Hepatocyte (in vitro differentiated cells): Measurements from ENCODE around the gene GPRASP3. TPM values are rescaled to one million over a fixed set of nuclear protein-coding genes. Genes with fewer than 3 reads are reported as not detected.

ENCODE experiments used
- DNase-seq: peaks from one replicate; pipeline ENCODE4 v3.0.0-alpha.2; 2016; ENCODE audit warnings: low spot score
- H2AFZ ChIP-seq: fragments of 200-600 bp; sonication (generic); 2 replicates; pipeline ENCODE4 v1.6.0; 2016; ENCODE audit warnings: antibody characterized with exemption, mild to moderate bottlenecking
- H3K27ac ChIP-seq: fragments of 200-600 bp; sonication (generic); 2 replicates; pipeline ENCODE4 v1.5.1; 2016; ENCODE audit warnings: mild to moderate bottlenecking
- H3K27me3 ChIP-seq: fragments of 200-600 bp; sonication (generic); 2 replicates; pipeline ENCODE4 v1.6.1; 2016
- H3K36me3 ChIP-seq: fragments of 200-600 bp; sonication (generic); replicated peaks from 2 replicates; pipeline ENCODE4 v1.5.1; 2016; ENCODE audit warnings: low read depth; ENCODE audit not compliant: insufficient read depth
- H3K4me1 ChIP-seq: fragments of 200-600 bp; sonication (generic); 2 replicates; pipeline ENCODE4 v1.5.1; 2016; ENCODE audit warnings: mild to moderate bottlenecking, moderate library complexity; ENCODE audit not compliant: insufficient read depth
- H3K4me2 ChIP-seq: fragments of 200-600 bp; sonication (generic); 2 replicates; pipeline ENCODE4 v1.6.0; 2016
- H3K4me3 ChIP-seq: fragments of 200-600 bp; sonication (generic); 2 replicates; pipeline ENCODE4 v1.5.1; 2016; ENCODE audit warnings: mild to moderate bottlenecking
- H3K79me2 ChIP-seq: fragments of 200-600 bp; sonication (generic); 2 replicates; pipeline ENCODE4 v1.6.0; 2017; ENCODE audit warnings: mild to moderate bottlenecking
- H3K9me2 ChIP-seq: fragments of 200-600 bp; sonication (generic); replicated peaks from 2 replicates; pipeline ENCODE4 v1.6.0; 2017; ENCODE audit warnings: mild to moderate bottlenecking; ENCODE audit not compliant: insufficient read depth
- H3K9me3 ChIP-seq: fragments of 200-600 bp; sonication (generic); 2 replicates; pipeline ENCODE4 v1.5.1; 2016; ENCODE audit warnings: low read depth, mild to moderate bottlenecking
- H4K20me1 ChIP-seq: fragments of 200-600 bp; sonication (generic); 2 replicates; pipeline ENCODE4 v1.6.0; 2016; ENCODE audit warnings: mild to moderate bottlenecking; ENCODE audit not compliant: insufficient read depth, poor library complexity, severe bottlenecking
- CTCF ChIP-seq: fragments of 200-600 bp; sonication (generic); IDR thresholded peaks from 2 replicates; pipeline ENCODE4 v1.5.1; 2016; ENCODE audit warnings: antibody characterized with exemption, mild to moderate bottlenecking; ENCODE audit not compliant: poor library complexity
- EZH2 ChIP-seq: fragments of 200-600 bp; sonication (generic); IDR thresholded peaks from 2 replicates; pipeline ENCODE4 v1.6.1; 2016; ENCODE audit warnings: antibody characterized with exemption, mild to moderate bottlenecking, borderline replicate concordance
- EZH2phosphoT487 ChIP-seq: fragments of 200-600 bp; sonication (generic); IDR thresholded peaks from one replicate; pipeline ENCODE4 v1.6.1; 2018; ENCODE audit warnings: antibody characterized with exemption, mild to moderate bottlenecking, low read depth, moderate library complexity; ENCODE audit not compliant: unreplicated experiment, severe bottlenecking
- WGBS: methylation state at CpG from one replicate; pipeline ENCODE4 v1.1.6; 2016; ENCODE audit warnings: low lambda C conversion rate; ENCODE audit errors: missing lambda C conversion rate; 5-methylcytosine and 5-hydroxymethylcytosine counted together
- polyA plus RNA-seq: library from polyadenylated mRNA; unstranded; fragments of >200 nt; fragmentation: Nextera tagmentation; extraction: Ambion mirVana; gene quantifications from 2 replicates; pipeline ENCODE4 v1.2.1, GENCODE V29; 2016
- small RNA-seq: library from RNA; depleted of rRNA; stranded (forward); fragments of <200 nt; gene quantifications from one replicate; pipeline ENCODE3, GENCODE V24; 2014
- total RNA-seq: library from RNA; depleted of rRNA; stranded (reverse); fragments of >200 nt; gene quantifications from 2 replicates; pipeline ENCODE4 v1.2.3, GENCODE V29; 2014

GPRASP3 gene
- total and polyA plus RNA-seq, 2 experiments from 2014 or later, result 1.8 to 7.5 TPM

GRCh38 chrX:102767287-102767686 lies 46.7 kb downstream of the GPRASP3 start:
- no peak for DNase-seq
- Histone ChIP-seq H3K79me2 (peaks cover 12% of the 10 kb centered on the region), H2AFZ (no peak overlapping the region), H3K4me1 (no peaks in the 10 kb centered on the region), H3K9me2 (no peaks in the 10 kb centered on the region), H3K27me3 (no peaks in the 10 kb centered on the region), H3K4me3 (no peak overlapping the region), H3K36me3 (no peaks in the 10 kb centered on the region), H4K20me1 (no peaks in the 10 kb centered on the region), H3K27ac (no peak overlapping the region), H3K4me2 (no peak overlapping the region), H3K9me3 (no peaks in the 10 kb centered on the region)
- TF ChIP-seq EZH2phosphoT487, result no peak
- 63% methylated on average over 1 of the region's 1 CpG for WGBS

GRCh38 chrX:102768987-102769761 lies 48.6 kb downstream of the GPRASP3 start:
- H3K27me3 ChIP-seq, result no peaks in the 10 kb centered on the region
- peak overlapping the region; percentile 53 for H3K4me3 ChIP-seq
- H3K9me2 ChIP-seq, result no peaks in the 10 kb centered on the region
- H4K20me1 ChIP-seq, result no peaks in the 10 kb centered on the region
- peak overlapping the region; percentile 86 for H3K27ac ChIP-seq
- WGBS, result 38% methylated on average over 22 of the region's 22 CpGs
- H3K79me2 ChIP-seq, result peaks cover 12% of the 10 kb centered on the region
- H3K36me3 ChIP-seq, result no peaks in the 10 kb centered on the region
- H3K4me1 ChIP-seq, result no peaks in the 10 kb centered on the region
- no peaks in the 10 kb centered on the region for H3K9me3 ChIP-seq
- TF ChIP-seq EZH2phosphoT487, result no peak
- no peak for TF ChIP-seq EZH2
- no peak for TF ChIP-seq CTCF
- H2AFZ ChIP-seq, result peak overlapping the region; percentile 80
- DNase-seq, result peak; percentile 86
- peak overlapping the region; percentile 73 for H3K4me2 ChIP-seq

Small RNA genes within 50 kb of the gene (small RNA-seq; reads per million reads assigned to genes)
- gene RNU6-589P, result not detected

Other genes starting within 250 kb of the GPRASP3 start
- gene TCP11X2, start 248.9 kb upstream of the GPRASP3 start, total RNA-seq, result 0.13 and 0.72 TPM in 2 replicates
- gene TCP11X2, start 248.9 kb upstream of the GPRASP3 start, polyA plus RNA-seq, result 0.12 and 0.39 TPM in 2 replicates
- gene TMSB15A, start 204.0 kb upstream of the GPRASP3 start, total RNA-seq, result 45.4 and 55.3 TPM in 2 replicates
- 35.1 and 39.0 TPM in 2 replicates for gene TMSB15A, start 204.0 kb upstream of the GPRASP3 start, polyA plus RNA-seq
- gene ARMCX5, start 121.2 kb upstream of the GPRASP3 start, total RNA-seq, result 16.6 and 20.7 TPM in 2 replicates
- 10.6 and 13.5 TPM in 2 replicates for gene ARMCX5, start 121.2 kb upstream of the GPRASP3 start, polyA plus RNA-seq
- 4.1 and 4.9 TPM in 2 replicates for gene GPRASP1, start 69.3 kb upstream of the GPRASP3 start, total RNA-seq
- 1.9 and 3.3 TPM in 2 replicates for gene GPRASP1, start 69.3 kb upstream of the GPRASP3 start, polyA plus RNA-seq
- gene GPRASP2, start 8.3 kb upstream of the GPRASP3 start, total RNA-seq, result 21.2 and 27.6 TPM in 2 replicates
- 7.6 and 9.3 TPM in 2 replicates for gene GPRASP2, start 8.3 kb upstream of the GPRASP3 start, polyA plus RNA-seq
- 1.2 TPM in 1 of 2 replicates, not detected in the other for gene RAB40AL, start 216.5 kb downstream of the GPRASP3 start, total RNA-seq
- 0.58 and 0.80 TPM in 2 replicates for gene RAB40AL, start 216.5 kb downstream of the GPRASP3 start, polyA plus RNA-seq